K562 (cell line): ENCODE measurements around the gene C1QTNF6.

ENCODE experiments used
- NFIC ChIP-seq: fragments of 450-650 bp; IDR thresholded peaks from 2 replicates; pipeline ENCODE4 v1.6.1; 2017; ENCODE audit warnings: mild to moderate bottlenecking, inconsistent platforms
- POLR2A ChIP-seq: fragments of 450-650 bp; conservative IDR thresholded peaks from 2 replicates; pipeline ENCODE4 v1.6.1; 2016
- TF ChIP-seq, protein P1 (sequence below), 3 experiments: IDR thresholded peaks in 2 of 3; conservative IDR thresholded peaks in 1 of 3; 2 replicates each; pipeline ENCODE4 v1.5.1; 2011 to 2012; ENCODE audit warnings: low read length in 3 of 3, mild to moderate bottlenecking in 3 of 3, control low read depth in 2 of 3, improper control_type of control experiment in 1 of 3, inconsistent platforms in 1 of 3, low read depth in 1 of 3, mixed read lengths in 1 of 3, moderate library complexity in 1 of 3; ENCODE audit not compliant: insufficient read depth in 2 of 3
- TF ChIP-seq, protein P2 (sequence below): fragments of 450-650 bp; IDR thresholded peaks from 2 replicates; pipeline ENCODE4 v1.6.1; 2017; ENCODE audit warnings: antibody characterized with exemption

DNA sequence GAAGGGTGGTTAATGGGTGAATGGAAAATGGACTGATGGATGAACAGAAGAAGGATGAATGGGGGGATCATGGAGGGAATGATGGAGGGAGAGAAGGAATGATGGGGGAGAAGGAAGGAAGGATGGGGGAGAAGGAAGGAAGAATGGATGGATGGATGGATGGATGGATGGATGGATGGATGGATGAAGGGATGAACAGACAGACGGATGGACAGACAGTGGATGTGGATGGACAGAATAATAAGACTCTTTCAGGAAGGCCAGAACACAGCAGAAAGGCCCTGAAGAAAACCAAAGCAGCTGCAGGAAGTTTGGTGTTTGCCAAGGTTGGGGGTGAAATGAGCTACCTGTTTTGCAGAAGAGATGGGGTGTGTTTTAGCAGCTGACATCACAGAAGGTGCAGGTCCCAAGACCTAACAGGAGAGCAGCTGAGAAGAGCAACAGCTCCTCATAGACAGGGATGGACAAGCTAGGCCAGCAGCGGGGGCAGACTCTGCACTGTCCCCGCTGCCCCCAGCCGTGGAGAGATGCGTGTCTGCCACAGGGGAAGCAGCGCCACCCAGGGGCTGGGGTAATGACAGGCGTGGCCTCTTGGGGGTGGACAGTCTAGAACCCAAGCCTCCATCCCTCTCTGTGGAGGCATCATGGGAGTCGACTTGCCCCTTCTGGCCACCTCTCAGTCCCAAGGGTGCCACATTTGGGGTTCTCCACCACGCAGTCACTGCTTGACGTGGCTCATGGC is 17.9 kb downstream of the C1QTNF6 start:
- TF ChIP-seq, protein P1, sequence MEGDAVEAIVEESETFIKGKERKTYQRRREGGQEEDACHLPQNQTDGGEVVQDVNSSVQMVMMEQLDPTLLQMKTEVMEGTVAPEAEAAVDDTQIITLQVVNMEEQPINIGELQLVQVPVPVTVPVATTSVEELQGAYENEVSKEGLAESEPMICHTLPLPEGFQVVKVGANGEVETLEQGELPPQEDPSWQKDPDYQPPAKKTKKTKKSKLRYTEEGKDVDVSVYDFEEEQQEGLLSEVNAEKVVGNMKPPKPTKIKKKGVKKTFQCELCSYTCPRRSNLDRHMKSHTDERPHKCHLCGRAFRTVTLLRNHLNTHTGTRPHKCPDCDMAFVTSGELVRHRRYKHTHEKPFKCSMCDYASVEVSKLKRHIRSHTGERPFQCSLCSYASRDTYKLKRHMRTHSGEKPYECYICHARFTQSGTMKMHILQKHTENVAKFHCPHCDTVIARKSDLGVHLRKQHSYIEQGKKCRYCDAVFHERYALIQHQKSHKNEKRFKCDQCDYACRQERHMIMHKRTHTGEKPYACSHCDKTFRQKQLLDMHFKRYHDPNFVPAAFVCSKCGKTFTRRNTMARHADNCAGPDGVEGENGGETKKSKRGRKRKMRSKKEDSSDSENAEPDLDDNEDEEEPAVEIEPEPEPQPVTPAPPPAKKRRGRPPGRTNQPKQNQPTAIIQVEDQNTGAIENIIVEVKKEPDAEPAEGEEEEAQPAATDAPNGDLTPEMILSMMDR (IDR thresholded peaks at IDR 0.05 in 2 of 3, conservative IDR thresholded peaks at IDR 0.05 in 1 of 3; ENCODE audit: insufficient read depth in 2 of 3, low read depth in 1 of 3, low read length in 3 of 3), result peak in 1 of 3 experiments; percentile 45; a peak in 1 of 6 replicates
- TF ChIP-seq NFIC (no peak), POLR2A (no peak)
- TF ChIP-seq, protein P2, sequence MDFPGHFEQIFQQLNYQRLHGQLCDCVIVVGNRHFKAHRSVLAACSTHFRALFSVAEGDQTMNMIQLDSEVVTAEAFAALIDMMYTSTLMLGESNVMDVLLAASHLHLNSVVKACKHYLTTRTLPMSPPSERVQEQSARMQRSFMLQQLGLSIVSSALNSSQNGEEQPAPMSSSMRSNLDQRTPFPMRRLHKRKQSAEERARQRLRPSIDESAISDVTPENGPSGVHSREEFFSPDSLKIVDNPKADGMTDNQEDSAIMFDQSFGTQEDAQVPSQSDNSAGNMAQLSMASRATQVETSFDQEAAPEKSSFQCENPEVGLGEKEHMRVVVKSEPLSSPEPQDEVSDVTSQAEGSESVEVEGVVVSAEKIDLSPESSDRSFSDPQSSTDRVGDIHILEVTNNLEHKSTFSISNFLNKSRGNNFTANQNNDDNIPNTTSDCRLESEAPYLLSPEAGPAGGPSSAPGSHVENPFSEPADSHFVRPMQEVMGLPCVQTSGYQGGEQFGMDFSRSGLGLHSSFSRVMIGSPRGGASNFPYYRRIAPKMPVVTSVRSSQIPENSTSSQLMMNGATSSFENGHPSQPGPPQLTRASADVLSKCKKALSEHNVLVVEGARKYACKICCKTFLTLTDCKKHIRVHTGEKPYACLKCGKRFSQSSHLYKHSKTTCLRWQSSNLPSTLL, result no peak
